Adrenal gland (tissue), 5 donors: Measurements from ENCODE around the gene ZNF341.

Experiments
- POLR2A ChIP-seq, 2 donors: fragments of 450-650 bp; IDR thresholded peaks; one replicate each; pipeline ENCODE4 v1.6.1; 2017; ENCODE audit warnings: antibody characterized with exemption in 2 of 2, mild to moderate bottlenecking in 2 of 2, moderate library complexity in 1 of 2
- TF ChIP-seq, protein P1 (sequence below), 6 experiments: fragments of 450-650 bp in 4 of 6; fragments of 200-600 bp in 2 of 6; sonication (generic) in 1 of 6; IDR thresholded peaks; 1 replicate in 5 of 6; 2 replicates in 1 of 6; pipeline versions ENCODE4 v1.5.1 to v1.8.0; 2016 to 2021; ENCODE audit warnings: antibody characterized with exemption in 6 of 6, mild to moderate bottlenecking in 2 of 6, moderate library complexity in 1 of 6
- donor health status: DM: no; HTN: no; CAD: no.

DNA sequence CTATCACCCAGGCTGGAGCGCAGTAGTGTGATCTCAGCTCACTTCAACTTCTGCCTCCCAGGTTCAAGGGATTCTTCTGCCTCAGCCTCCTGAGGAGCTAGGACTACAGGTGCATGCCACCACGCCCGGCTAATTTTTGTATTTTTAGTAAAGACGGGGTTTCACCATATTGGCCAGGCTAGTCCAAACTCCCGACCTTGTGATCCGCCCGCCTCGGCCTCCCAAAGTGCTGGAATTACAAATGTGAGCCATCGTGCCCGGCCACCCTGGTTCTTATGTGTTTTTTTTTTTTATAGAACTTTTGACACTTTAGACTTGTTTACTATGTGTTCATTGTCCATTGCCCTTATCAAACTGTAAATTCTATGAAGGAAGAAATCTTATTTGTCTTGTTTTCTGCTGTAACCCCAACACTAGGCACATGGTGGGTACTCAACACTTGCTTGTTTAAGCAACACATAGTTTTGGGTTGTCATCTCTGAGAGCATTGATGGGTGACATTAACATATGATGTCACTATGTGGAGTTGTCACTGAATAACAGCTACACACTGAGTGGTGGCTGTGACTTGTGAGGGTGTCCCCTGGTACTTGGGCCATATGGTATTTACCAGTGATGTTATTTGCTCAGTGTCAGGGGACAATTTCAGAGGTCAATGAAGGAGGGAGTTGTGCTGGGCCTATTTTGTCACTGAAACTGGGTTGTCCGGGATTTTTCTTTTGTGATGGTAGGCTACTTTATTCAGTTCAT lies 10.2 kb upstream of the ZNF341 start:
- TF ChIP-seq, protein P1, sequence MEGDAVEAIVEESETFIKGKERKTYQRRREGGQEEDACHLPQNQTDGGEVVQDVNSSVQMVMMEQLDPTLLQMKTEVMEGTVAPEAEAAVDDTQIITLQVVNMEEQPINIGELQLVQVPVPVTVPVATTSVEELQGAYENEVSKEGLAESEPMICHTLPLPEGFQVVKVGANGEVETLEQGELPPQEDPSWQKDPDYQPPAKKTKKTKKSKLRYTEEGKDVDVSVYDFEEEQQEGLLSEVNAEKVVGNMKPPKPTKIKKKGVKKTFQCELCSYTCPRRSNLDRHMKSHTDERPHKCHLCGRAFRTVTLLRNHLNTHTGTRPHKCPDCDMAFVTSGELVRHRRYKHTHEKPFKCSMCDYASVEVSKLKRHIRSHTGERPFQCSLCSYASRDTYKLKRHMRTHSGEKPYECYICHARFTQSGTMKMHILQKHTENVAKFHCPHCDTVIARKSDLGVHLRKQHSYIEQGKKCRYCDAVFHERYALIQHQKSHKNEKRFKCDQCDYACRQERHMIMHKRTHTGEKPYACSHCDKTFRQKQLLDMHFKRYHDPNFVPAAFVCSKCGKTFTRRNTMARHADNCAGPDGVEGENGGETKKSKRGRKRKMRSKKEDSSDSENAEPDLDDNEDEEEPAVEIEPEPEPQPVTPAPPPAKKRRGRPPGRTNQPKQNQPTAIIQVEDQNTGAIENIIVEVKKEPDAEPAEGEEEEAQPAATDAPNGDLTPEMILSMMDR (IDR thresholded peaks at IDR 0.05), result no peak
- no peak for TF ChIP-seq POLR2A (IDR thresholded peaks at IDR 0.05)
